Measurements from ENCODE around the gene GOLGA6L9. TPM values are rescaled to one million over a fixed set of nuclear protein-coding genes. Genes with fewer than 3 reads are reported as not detected.
"Not testable (repeated sequence)": the region's sequence is repeated elsewhere in the genome, so short reads cannot be mapped to it uniquely, and the experiment has no call there.

GOLGA6L9 gene
- total and polyA plus RNA-seq, 2 experiments from 2014 or later: 0.65 to 0.76 TPM

DNA sequence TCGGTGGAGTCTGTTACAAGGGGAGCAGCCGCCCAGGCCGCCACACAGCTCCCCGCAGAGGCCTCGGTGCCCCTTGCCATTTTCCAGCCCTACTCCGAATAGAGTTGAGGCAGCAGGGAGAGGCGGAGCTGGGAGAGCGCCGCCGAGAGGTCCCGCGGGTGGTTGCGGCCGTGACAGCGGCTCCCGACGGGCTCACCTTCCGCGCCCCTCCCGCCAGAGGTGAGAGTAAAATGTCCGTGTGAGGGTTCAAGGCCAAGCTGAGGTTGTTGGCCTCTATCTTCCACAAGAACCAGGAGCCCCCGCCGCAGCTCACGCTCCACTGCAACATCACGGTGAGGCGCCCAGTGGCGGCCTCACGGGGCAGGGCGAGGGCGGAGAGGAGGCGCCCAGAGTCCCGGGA lies 15.8 kb downstream of the GOLGA6L9 start:
- Histone ChIP-seq H3K9ac (peak overlapping the region; percentile 74), H3K4me3 (peak overlapping the region; percentile 62; the same call in 1 of the 2 replicates), H2AFZ (peak overlapping the region; percentile 65), H3K27ac (peak overlapping the region; percentile 54; the same call in 1 of the 2 replicates)
- H3K36me3 ChIP-seq (ENCODE audit: low read depth); H4K20me1 ChIP-seq (ENCODE audit: insufficient read depth); DNase-seq; H3F3A ChIP-seq (ENCODE audit: insufficient read depth); H3K4me2 ChIP-seq (ENCODE audit: unreplicated experiment); in situ Hi-C loops (cut with MboI); H3K9me2 ChIP-seq (ENCODE audit: insufficient read depth); H3K9me3 ChIP-seq (ENCODE audit: low read depth); H3K4me1 ChIP-seq (ENCODE audit: insufficient read depth); H3K27me3 ChIP-seq (replicated peaks; ENCODE audit: insufficient read depth); H3K79me2 ChIP-seq (ENCODE audit: insufficient read depth): not testable (repeated sequence)
- WGBS, 2 experiments (ENCODE audit: low coverage in 1 of 2, low lambda C conversion rate in 2 of 2, missing lambda C conversion rate in 2 of 2): 1 to 2% methylated on average over 24 to 29 of the region's 32 CpGs

GRCh38 chr15:82457336-82457735 lies 27.7 kb downstream of the GOLGA6L9 start:
- DNase-seq; H3K79me2 ChIP-seq (ENCODE audit: insufficient read depth); H3K27ac ChIP-seq; H4K20me1 ChIP-seq (ENCODE audit: insufficient read depth); in situ Hi-C loops (cut with MboI); H2AFZ ChIP-seq; H3K4me1 ChIP-seq (ENCODE audit: insufficient read depth); H3K4me2 ChIP-seq (ENCODE audit: unreplicated experiment); H3K9me3 ChIP-seq (ENCODE audit: low read depth); H3K9ac ChIP-seq; H3K4me3 ChIP-seq; H3K27me3 ChIP-seq (replicated peaks; ENCODE audit: insufficient read depth); H3K36me3 ChIP-seq (ENCODE audit: low read depth); H3K9me2 ChIP-seq (ENCODE audit: insufficient read depth); H3F3A ChIP-seq (ENCODE audit: insufficient read depth): not testable (repeated sequence)
- WGBS, 2 experiments (ENCODE audit: low coverage in 1 of 2, low lambda C conversion rate in 2 of 2, missing lambda C conversion rate in 2 of 2): 96 to 100% methylated on average over 4 of the region's 4 CpGs

- WGBS, 2 experiments (ENCODE audit: low coverage in 1 of 2, low lambda C conversion rate in 2 of 2, missing lambda C conversion rate in 2 of 2): no CpG with 5 or more reads among the region's 5 CpGs
- DNase-seq; H3K9me2 ChIP-seq (ENCODE audit: insufficient read depth); H3K4me1 ChIP-seq (ENCODE audit: insufficient read depth); H3K27ac ChIP-seq; H3K4me3 ChIP-seq; H3K9ac ChIP-seq; H3K79me2 ChIP-seq (ENCODE audit: insufficient read depth); H4K20me1 ChIP-seq (ENCODE audit: insufficient read depth); H3K4me2 ChIP-seq (ENCODE audit: unreplicated experiment); H3K9me3 ChIP-seq (ENCODE audit: low read depth); in situ Hi-C loops (cut with MboI); H3K36me3 ChIP-seq (ENCODE audit: low read depth); H3F3A ChIP-seq (ENCODE audit: insufficient read depth); H3K27me3 ChIP-seq (replicated peaks; ENCODE audit: insufficient read depth); H2AFZ ChIP-seq: not testable (repeated sequence)
Observed at GRCh38 chr15:82465629-82466028, 36.0 kb downstream of the GOLGA6L9 start.

GRCh38 chr15:82468205-82468604 lies 38.6 kb downstream of the GOLGA6L9 start:
- not testable (repeated sequence) for H3K4me3 ChIP-seq

GRCh38 chr15:82469381-82469780 lies 39.8 kb downstream of the GOLGA6L9 start:
- no CpG with 5 or more reads among the region's 12 CpGs for WGBS, 2 experiments (ENCODE audit: low coverage in 1 of 2, low lambda C conversion rate in 2 of 2, missing lambda C conversion rate in 2 of 2)
- H2AFZ ChIP-seq; H3K9me2 ChIP-seq (ENCODE audit: insufficient read depth); H4K20me1 ChIP-seq (ENCODE audit: insufficient read depth); H3K9ac ChIP-seq; H3K79me2 ChIP-seq (ENCODE audit: insufficient read depth); H3K4me3 ChIP-seq; H3K4me1 ChIP-seq (ENCODE audit: insufficient read depth); DNase-seq; in situ Hi-C loops (cut with MboI); H3K9me3 ChIP-seq (ENCODE audit: low read depth); H3K27ac ChIP-seq; H3K27me3 ChIP-seq (replicated peaks; ENCODE audit: insufficient read depth); H3F3A ChIP-seq (ENCODE audit: insufficient read depth); H3K36me3 ChIP-seq (ENCODE audit: low read depth); H3K4me2 ChIP-seq (ENCODE audit: unreplicated experiment): not testable (repeated sequence)

More at GRCh38 chr15:82468205-82468604, 38.6 kb downstream of the GOLGA6L9 start:
- H3K9me2 ChIP-seq (ENCODE audit: insufficient read depth); H3K27ac ChIP-seq; H2AFZ ChIP-seq; H3K4me2 ChIP-seq (ENCODE audit: unreplicated experiment); H3F3A ChIP-seq (ENCODE audit: insufficient read depth); H3K27me3 ChIP-seq (replicated peaks; ENCODE audit: insufficient read depth); DNase-seq; H3K4me1 ChIP-seq (ENCODE audit: insufficient read depth); H3K9me3 ChIP-seq (ENCODE audit: low read depth); in situ Hi-C loops (cut with MboI); H4K20me1 ChIP-seq (ENCODE audit: insufficient read depth); H3K79me2 ChIP-seq (ENCODE audit: insufficient read depth); H3K36me3 ChIP-seq (ENCODE audit: low read depth); H3K9ac ChIP-seq: not testable (repeated sequence)
- 60% methylated on average over 1 of the region's 11 CpGs; no CpG with 5 or more reads in 1 of the 2 experiments for WGBS, 2 experiments (ENCODE audit: low coverage in 1 of 2, low lambda C conversion rate in 2 of 2, missing lambda C conversion rate in 2 of 2)

GRCh38 chr15:82472269-82472982 lies 42.8 kb downstream of the GOLGA6L9 start:
- in situ Hi-C loops (cut with MboI); H3K4me2 ChIP-seq (ENCODE audit: unreplicated experiment); H3K27ac ChIP-seq; DNase-seq; H3K4me1 ChIP-seq (ENCODE audit: insufficient read depth); H3K79me2 ChIP-seq (ENCODE audit: insufficient read depth); H4K20me1 ChIP-seq (ENCODE audit: insufficient read depth); H3K9me2 ChIP-seq (ENCODE audit: insufficient read depth); H3K27me3 ChIP-seq (replicated peaks; ENCODE audit: insufficient read depth); H3K36me3 ChIP-seq (ENCODE audit: low read depth); H3F3A ChIP-seq (ENCODE audit: insufficient read depth); H3K9me3 ChIP-seq (ENCODE audit: low read depth); H3K4me3 ChIP-seq; H2AFZ ChIP-seq; H3K9ac ChIP-seq: not testable (repeated sequence)
- 90 to 92% methylated on average over 28 to 30 of the region's 32 CpGs for WGBS, 2 experiments (ENCODE audit: low coverage in 1 of 2, low lambda C conversion rate in 2 of 2, missing lambda C conversion rate in 2 of 2)

GRCh38 chr15:82474596-82475325 lies 45.1 kb downstream of the GOLGA6L9 start:
- H3F3A ChIP-seq (ENCODE audit: insufficient read depth); DNase-seq; H3K36me3 ChIP-seq (ENCODE audit: low read depth); H4K20me1 ChIP-seq (ENCODE audit: insufficient read depth); H3K4me3 ChIP-seq; H3K27ac ChIP-seq; H3K27me3 ChIP-seq (replicated peaks; ENCODE audit: insufficient read depth); H3K9ac ChIP-seq; H3K4me2 ChIP-seq (ENCODE audit: unreplicated experiment); H2AFZ ChIP-seq; in situ Hi-C loops (cut with MboI); H3K9me2 ChIP-seq (ENCODE audit: insufficient read depth); H3K4me1 ChIP-seq (ENCODE audit: insufficient read depth); H3K9me3 ChIP-seq (ENCODE audit: low read depth); H3K79me2 ChIP-seq (ENCODE audit: insufficient read depth): not testable (repeated sequence)
- 95 to 98% methylated on average over 12 to 15 of the region's 22 CpGs for WGBS, 2 experiments (ENCODE audit: low coverage in 1 of 2, low lambda C conversion rate in 2 of 2, missing lambda C conversion rate in 2 of 2)

All from GM23248 (cell line).